Kidney tubule cell (primary cell): ENCODE data around the gene LPIN2.
"Not testable (repeated sequence)": the region's sequence is repeated elsewhere in the genome, so short reads cannot be mapped to it uniquely, and the experiment has no call there.

Source experiments
- DNase-seq: peaks from one replicate; pipeline ENCODE4 v3.0.0-alpha.2; 2018; ENCODE audit warnings: low spot score

LPIN2 gene

GRCh38 chr18:3003766-3004165 is 9.2 kb downstream of the LPIN2 start:
- DNase-seq: not testable (repeated sequence)

- DNase-seq: peak; percentile 57
Observed at GRCh38 chr18:3002732-3003131, 10.2 kb downstream of the LPIN2 start.

GRCh38 chr18:2998644-2999043 is 14.3 kb downstream of the LPIN2 start:
- no peak for DNase-seq

GRCh38 chr18:2997846-2998564 is 14.9 kb downstream of the LPIN2 start:
- DNase-seq: no peak

- DNase-seq: no peak
Observed at GRCh38 chr18:2997429-2997828, 15.5 kb downstream of the LPIN2 start.

- no peak for DNase-seq
Observed at GRCh38 chr18:2994603-2995432, 18.1 kb downstream of the LPIN2 start.

GRCh38 chr18:2994020-2994589 is 18.8 kb downstream of the LPIN2 start:
- DNase-seq: no peak

- no peak for DNase-seq
Observed at GRCh38 chr18:2992995-2993877, 19.7 kb downstream of the LPIN2 start.

- DNase-seq: no peak
Observed at GRCh38 chr18:2990956-2991640, 21.8 kb downstream of the LPIN2 start.

- DNase-seq: no peak
Observed at GRCh38 chr18:2987876-2988790, 24.8 kb downstream of the LPIN2 start.

GRCh38 chr18:2986150-2986865 is 26.6 kb downstream of the LPIN2 start:
- no peak for DNase-seq

GRCh38 chr18:2985628-2986027 is 27.3 kb downstream of the LPIN2 start:
- peak; percentile 50 for DNase-seq

- peak; percentile 82 for DNase-seq
Observed at GRCh38 chr18:2984703-2985261, 28.2 kb downstream of the LPIN2 start.

- DNase-seq: no peak
Observed at GRCh38 chr18:2984091-2984490, 28.9 kb downstream of the LPIN2 start.

- no peak for DNase-seq
Observed at GRCh38 chr18:2983296-2983695, 29.6 kb downstream of the LPIN2 start.

GRCh38 chr18:2982452-2983269 is 30.3 kb downstream of the LPIN2 start:
- DNase-seq: peak; percentile 38

- DNase-seq: no peak
Observed at GRCh38 chr18:2982022-2982421, 30.9 kb downstream of the LPIN2 start.

- peak; percentile 86 for DNase-seq
Observed at GRCh38 chr18:2981212-2981728, 31.7 kb downstream of the LPIN2 start.
